Pancreas (tissue), 10 donors: ENCODE measurements around the gene SEMA3D. TPM values are rescaled to one million over a fixed set of nuclear protein-coding genes. Genes with fewer than 3 reads are reported as not detected.
"Not testable (repeated sequence)": the region's sequence is repeated elsewhere in the genome, so short reads cannot be mapped to it uniquely, and the experiment has no call there.

Source experiments
- ATAC-seq, 4 donors: fragments of 200-7000 bp; cut with Tn5 transposase; one replicate each; pipeline versions ENCODE4 v1.8.0 to v1.9.1; 2020; ENCODE audit warnings: mild to moderate bottlenecking in 4 of 4, moderate library complexity in 4 of 4
- DNase-seq, 6 donors: peaks; one replicate each; pipeline ENCODE4 v3.0.0-alpha.2; 2020
- FAIRE-seq: peaks from 2 replicates; lab custom pipeline; 2012; peaks lifted over from hg19 to GRCh38; lab: Jason Lieb, UNC
- H3K27ac ChIP-seq, 4 donors: fragments of 200-600 bp; sonication (generic); 1 replicate in 3 of 4; 2 replicates in 1 of 4; pipeline versions ENCODE4 v1.5.0 to v1.8.0; 2020
- H3K27me3 ChIP-seq, 4 donors: fragments of 200-600 bp; one replicate each; pipeline ENCODE4 v1.8.0; 2021
- H3K36me3 ChIP-seq, 3 donors: fragments of 200-600 bp; sonication (generic) in 1 of 3; one replicate each; pipeline versions ENCODE4 v1.5.0 to v1.8.0; 2020 to 2021
- H3K4me1 ChIP-seq, 3 donors: fragments of 200-600 bp; one replicate each; pipeline ENCODE4 v1.8.0; 2021
- H3K4me3 ChIP-seq, 4 donors: fragments of 200-600 bp; sonication (generic) in 2 of 4; one replicate each; pipeline versions ENCODE4 v1.5.0 to v1.8.0; 2020 to 2021
- H3K9me3 ChIP-seq, 4 donors: fragments of 200-600 bp; one replicate each; pipeline ENCODE4 v1.8.0; 2021
- WGBS, 2 donors: extraction: QIAGEN DNeasy Blood & Tissue Kit; methylation state at CpG; one replicate each; pipeline ENCODE4 v1.1.7; 2013; 5-methylcytosine and 5-hydroxymethylcytosine counted together
- intact Hi-C, 3 donors: fragments of 100-400 bp; cut with DNase I; formaldehyde crosslinking; loops; one replicate each; pipeline versions ENCODE4 v1.11.1 to v1.14.2; 2022
- polyA plus RNA-seq, 2 donors: library from polyadenylated mRNA; stranded (reverse); fragments of 200-250 nt; gene quantifications; one replicate each; pipeline ENCODE4 v1.2.3, GENCODE V29; 2013
- total RNA-seq, 6 donors: library from RNA; stranded (reverse); fragmentation: NEBNext Ultra II Directional in 4 of 6; extraction: Animal tissue kit (Norgen Biotek cat#: 25700) in 4 of 6; gene quantifications; one replicate each; pipeline versions ENCODE4 v1.2.1 to v1.2.4, GENCODE V29; 2021 to 2023
- TF ChIP-seq, protein P1 (sequence below), 4 donors: fragments of 200-600 bp; sonication (generic) in 3 of 4; IDR thresholded peaks; one replicate each; pipeline versions ENCODE4 v1.5.0 to v1.8.0; 2021; ENCODE audit warnings: antibody characterized with exemption in 4 of 4
- donor health status: healthy with polysubstance abuse.
- donor health status: DM: no; HTN: no; CAD: no; lungs with moderate emphysema.
- donor health status: DM: no; HTN: no; CAD: no.
- donor health status: control.
- donor health status: control.
- donor health status: Bipolar disorder and iron deficiency.
- donor health status: DM: yes; HTN: yes; CAD: no.
- donor health status: DM: no; HTN: no; CAD: no.
- donor health status: DM: no; HTN: no; CAD: no.
- donor health status: DM: yes; HTN: yes; CAD: no.

Gene SEMA3D
- total and polyA plus RNA-seq, 8 donors, result 0.14 to 0.28 (median 0.19) TPM

DNA sequence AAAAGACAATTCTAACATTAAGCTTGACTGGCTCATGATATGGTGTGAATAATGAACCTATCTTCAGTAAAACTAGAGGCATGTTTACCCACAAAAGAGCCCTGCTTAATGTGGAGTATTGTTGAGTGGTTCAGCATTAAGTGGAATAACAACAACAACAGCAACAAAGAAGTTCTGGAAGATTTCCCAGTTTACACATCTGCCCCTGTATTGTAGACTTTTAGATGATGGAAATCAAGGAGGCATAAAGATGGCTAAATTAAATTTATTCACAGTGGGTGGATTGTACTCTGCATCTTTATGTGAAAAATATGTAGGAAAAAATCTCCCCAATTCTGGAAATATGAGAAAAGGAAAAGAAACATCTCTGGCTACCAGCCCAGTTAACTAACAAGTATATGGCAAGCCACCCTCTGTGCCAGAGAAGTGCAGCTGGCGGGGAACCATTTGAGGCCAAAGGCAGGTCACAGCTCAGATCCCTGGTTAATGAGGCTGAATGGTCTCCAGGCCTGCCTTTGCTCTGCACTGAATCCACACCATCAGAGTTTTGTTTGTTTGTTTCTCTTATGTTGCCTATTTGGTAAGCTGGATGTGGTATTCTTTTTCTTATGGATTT lies 186.0 kb downstream of the SEMA3D start:
- Histone ChIP-seq H3K27me3 (no peaks in the 10 kb centered on the region), H3K27ac (no peak overlapping the region), H3K4me3 (no peak overlapping the region), H3K36me3 (no peaks in the 10 kb centered on the region), H3K9me3 (no peaks in the 10 kb centered on the region), H3K4me1 (no peaks in the 10 kb centered on the region)
- ATAC-seq, result peak in 2 of 4 donors; percentile 55 to 71
- TF ChIP-seq, protein P1, sequence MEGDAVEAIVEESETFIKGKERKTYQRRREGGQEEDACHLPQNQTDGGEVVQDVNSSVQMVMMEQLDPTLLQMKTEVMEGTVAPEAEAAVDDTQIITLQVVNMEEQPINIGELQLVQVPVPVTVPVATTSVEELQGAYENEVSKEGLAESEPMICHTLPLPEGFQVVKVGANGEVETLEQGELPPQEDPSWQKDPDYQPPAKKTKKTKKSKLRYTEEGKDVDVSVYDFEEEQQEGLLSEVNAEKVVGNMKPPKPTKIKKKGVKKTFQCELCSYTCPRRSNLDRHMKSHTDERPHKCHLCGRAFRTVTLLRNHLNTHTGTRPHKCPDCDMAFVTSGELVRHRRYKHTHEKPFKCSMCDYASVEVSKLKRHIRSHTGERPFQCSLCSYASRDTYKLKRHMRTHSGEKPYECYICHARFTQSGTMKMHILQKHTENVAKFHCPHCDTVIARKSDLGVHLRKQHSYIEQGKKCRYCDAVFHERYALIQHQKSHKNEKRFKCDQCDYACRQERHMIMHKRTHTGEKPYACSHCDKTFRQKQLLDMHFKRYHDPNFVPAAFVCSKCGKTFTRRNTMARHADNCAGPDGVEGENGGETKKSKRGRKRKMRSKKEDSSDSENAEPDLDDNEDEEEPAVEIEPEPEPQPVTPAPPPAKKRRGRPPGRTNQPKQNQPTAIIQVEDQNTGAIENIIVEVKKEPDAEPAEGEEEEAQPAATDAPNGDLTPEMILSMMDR (IDR thresholded peaks at IDR 0.05), result no peak
- intact Hi-C loops, result no loop called here
- no peak for DNase-seq
- FAIRE-seq, result no peak
- WGBS, 2 donors, result 86 to 87% methylated on average over 1 of the region's 1 CpG

DNA sequence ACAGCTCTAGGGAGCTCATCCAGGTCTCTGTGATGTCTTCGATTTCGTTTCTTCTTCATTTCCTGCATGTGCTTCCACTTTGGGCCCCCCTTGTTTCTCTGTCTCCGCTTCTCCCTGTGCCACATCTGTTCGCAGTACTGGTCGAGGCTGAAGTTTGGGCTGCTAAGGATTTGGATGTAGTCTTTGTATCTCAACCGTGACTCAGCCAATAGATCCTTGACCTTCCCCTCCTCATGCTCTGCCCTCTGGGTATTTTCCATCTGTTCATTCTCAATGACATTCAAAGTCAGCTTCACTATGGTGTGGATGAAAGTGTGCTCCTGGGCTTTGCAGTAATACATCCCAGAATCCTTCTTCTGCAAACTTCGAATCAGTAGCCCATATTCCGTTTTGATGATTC lies 187.4 kb downstream of the SEMA3D start:
- ATAC-seq (no peak), FAIRE-seq (no peak), DNase-seq (no peak)
- intact Hi-C loops, result no loop called here
- Histone ChIP-seq H3K4me3 (no peak overlapping the region), H3K36me3 (no peaks in the 10 kb centered on the region), H3K27ac (no peak overlapping the region), H3K27me3 (no peaks in the 10 kb centered on the region), H3K9me3 (no peaks in the 10 kb centered on the region), H3K4me1 (no peaks in the 10 kb centered on the region)
- TF ChIP-seq, protein P1 (IDR thresholded peaks at IDR 0.05), result no peak
- WGBS, 2 donors, result 73 to 85% methylated on average over 8 of the region's 8 CpGs

DNA sequence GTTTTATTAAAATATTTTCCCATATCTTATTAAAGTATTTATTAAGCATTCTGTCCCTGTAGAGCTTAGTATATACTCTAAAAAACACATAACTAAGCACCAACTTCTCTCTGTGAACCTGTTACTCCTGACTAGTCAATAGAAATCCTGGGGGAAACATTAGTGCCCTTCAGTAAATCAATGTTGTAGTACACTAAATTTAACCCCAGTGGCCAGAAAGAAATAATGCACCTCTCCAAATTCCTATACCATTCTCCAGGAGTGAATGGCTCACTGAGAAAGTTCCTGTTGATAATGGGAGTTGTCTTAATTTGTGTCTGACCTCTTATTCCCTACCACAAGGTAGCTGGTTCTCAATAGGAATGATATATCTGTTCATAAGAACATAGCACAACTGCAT lies 188.2 kb downstream of the SEMA3D start:
- no peak for ATAC-seq
- intact Hi-C loops, result no loop called here
- TF ChIP-seq, protein P1 (IDR thresholded peaks at IDR 0.05), result no peak
- Histone ChIP-seq H3K36me3 (no peaks in the 10 kb centered on the region), H3K4me3 (no peak overlapping the region), H3K9me3 (no peaks in the 10 kb centered on the region), H3K4me1 (no peaks in the 10 kb centered on the region), H3K27ac (no peak overlapping the region), H3K27me3 (no peaks in the 10 kb centered on the region)
- no peak for FAIRE-seq
- DNase-seq, result no peak

DNA sequence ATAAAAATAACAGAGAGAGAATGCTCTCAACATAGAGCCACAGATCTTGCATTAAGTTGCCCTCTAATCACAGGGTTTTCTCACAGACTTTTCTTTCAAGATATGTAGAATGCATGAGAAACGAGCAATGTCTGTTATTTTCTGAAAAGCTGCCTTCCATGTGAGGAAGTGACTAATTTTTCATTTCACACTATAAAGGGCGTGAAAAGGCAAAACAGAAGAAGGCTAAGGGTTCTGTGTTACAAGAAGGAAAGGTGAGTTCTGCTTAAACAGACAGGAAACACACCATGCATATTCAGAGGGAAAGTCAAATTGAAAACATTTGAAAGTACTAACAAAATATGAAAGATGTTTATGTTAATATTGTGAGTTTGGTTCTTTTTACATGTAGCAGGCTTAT lies 189.2 kb downstream of the SEMA3D start:
- intact Hi-C loops, result no loop called here
- Histone ChIP-seq H3K27ac (no peak overlapping the region), H3K9me3 (no peaks in the 10 kb centered on the region), H3K4me1 (no peaks in the 10 kb centered on the region), H3K4me3 (no peak overlapping the region), H3K27me3 (no peaks in the 10 kb centered on the region), H3K36me3 (no peaks in the 10 kb centered on the region)
- DNase-seq (no peak), FAIRE-seq (no peak), ATAC-seq (no peak)
- TF ChIP-seq, protein P1 (IDR thresholded peaks at IDR 0.05), result no peak
- WGBS, 2 donors, result 50% methylated on average over 2 of the region's 2 CpGs

DNA sequence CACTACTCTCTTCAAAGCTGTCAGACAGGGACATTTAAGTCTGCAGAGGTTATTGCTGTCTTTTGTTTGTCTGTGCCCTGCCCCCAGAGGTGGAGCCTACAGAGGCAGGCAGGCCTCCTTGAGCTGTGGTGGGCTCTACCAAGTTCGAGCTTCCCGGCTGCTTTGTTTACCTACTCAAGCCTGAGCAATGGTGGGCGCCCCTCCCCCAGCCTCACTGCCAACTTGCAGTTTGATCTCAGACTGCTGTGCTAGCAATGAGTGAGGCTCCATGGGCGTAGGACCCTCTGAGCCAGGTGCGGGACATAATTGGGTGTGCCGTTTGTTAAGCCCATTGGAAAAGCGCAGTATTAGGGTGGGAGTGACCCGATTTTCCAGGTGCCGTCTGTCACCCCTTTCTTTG lies 193.9 kb downstream of the SEMA3D start:
- ATAC-seq, intact Hi-C loops, H3K27ac ChIP-seq, H3K9me3 ChIP-seq, H3K27me3 ChIP-seq, H3K4me1 ChIP-seq, H3K4me3 ChIP-seq, H3K36me3 ChIP-seq, FAIRE-seq: not testable (repeated sequence)
- peak in 1 of 6 donors; percentile 26 for DNase-seq
- WGBS, 2 donors, result 80 to 95% methylated on average over 9 of the region's 9 CpGs
